ENCODE measurements around the gene TMPRSS6. TPM values are rescaled to one million over a fixed set of nuclear protein-coding genes. Genes with fewer than 3 reads are reported as not detected.
A peak's percentile ranks its signal among the peaks of the same experiment; 100 is the strongest.

TMPRSS6 gene
- polyA plus RNA-seq, 3 donors, result not detected

DNA sequence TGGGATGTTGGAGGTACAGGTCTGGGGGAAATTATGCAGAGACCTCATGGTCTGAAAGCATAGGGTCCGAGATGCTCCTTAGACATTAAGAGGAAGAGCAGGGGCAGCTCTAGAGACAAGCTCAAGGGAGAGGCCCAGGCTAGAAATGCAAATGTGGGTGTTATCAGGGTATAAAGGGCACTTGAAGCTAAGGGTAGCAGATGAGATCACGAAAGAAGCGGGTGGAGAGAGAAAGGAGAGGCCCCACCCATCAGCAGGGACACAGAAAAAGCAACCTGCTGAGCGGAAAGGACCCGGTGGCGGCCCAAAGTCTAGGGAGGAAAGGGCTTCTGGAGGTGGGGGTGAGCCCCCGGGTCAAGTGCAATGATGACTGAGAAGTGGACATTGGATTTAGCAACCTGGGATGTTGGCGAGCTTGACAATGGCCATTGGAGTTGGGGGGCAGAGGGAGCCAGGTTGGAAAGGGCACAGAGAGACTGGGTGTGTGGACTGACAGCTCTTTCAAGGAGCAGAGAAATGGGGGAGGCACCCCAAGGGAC is 8.9 kb downstream of the TMPRSS6 start:
- H3K4me1 Mint-ChIP-seq, result no peaks in the 10 kb centered on the region
- peak overlapping the region in 1 of 2 donors; percentile 51 for H3K4me3 Mint-ChIP-seq
- H3K27ac Mint-ChIP-seq, result peak overlapping the region in 1 of 7 donors; percentile 41
- H3K4me2 ChIP-seq (replicated peaks; ENCODE audit: extremely low read depth, low read length, poor library complexity, severe bottlenecking), result no peak overlapping the region
- DNase-seq, result no peak
- intact Hi-C loops (cut with micrococcal nuclease), result no loop called here
- no peaks in the 10 kb centered on the region for H3K9me3 ChIP-seq (replicated peaks in 1 of 2; ENCODE audit: control insufficient read depth in 1 of 2, insufficient read depth in 1 of 2, low read length in 2 of 2)
- WGBS (ENCODE audit: insufficient coverage), result 94% methylated on average over 7 of the region's 8 CpGs
- H3K4me1 ChIP-seq (ENCODE audit: control insufficient read depth in 1 of 2, insufficient read depth in 2 of 2, low read length in 2 of 2), result no peaks in the 10 kb centered on the region
- H3K36me3 ChIP-seq (replicated peaks in 1 of 2; ENCODE audit: control insufficient read depth in 1 of 2, insufficient read depth in 2 of 2, low read length in 2 of 2), result no peaks in the 10 kb centered on the region
- no peak overlapping the region for H2AFZ ChIP-seq (ENCODE audit: insufficient read depth, low read depth, low read length, poor library complexity, severe bottlenecking)
- H3K27me3 ChIP-seq (ENCODE audit: control insufficient read depth in 2 of 2, insufficient read depth in 2 of 2, low read length in 2 of 2), result peaks cover 0 to 2% of the 10 kb centered on the region in 2 donors
- no peak overlapping the region for H3K27ac ChIP-seq (ENCODE audit: low read depth in 1 of 2, low read length in 2 of 2)
- H4K20me1 ChIP-seq (ENCODE audit: insufficient read depth, low read length), result no peaks in the 10 kb centered on the region
- peaks cover 12 to 31% (median 19%) of the 10 kb centered on the region in 3 donors for H3K27me3 Mint-ChIP-seq (ENCODE audit: low read depth in 3 of 3)
- H3K9me3 Mint-ChIP-seq, result peaks cover 0 to 3% (median 0%) of the 10 kb centered on the region in 7 donors
- H3K79me2 ChIP-seq (ENCODE audit: insufficient read depth, low read length), result no peaks in the 10 kb centered on the region
- no peak overlapping the region for H3K4me3 ChIP-seq (replicated peaks in 1 of 3; ENCODE audit: low read depth in 2 of 3, low read length in 3 of 3)
- H3K9ac ChIP-seq (ENCODE audit: insufficient read depth, low read length, poor library complexity, severe bottlenecking), result no peak overlapping the region
- no peaks in the 10 kb centered on the region for H3K36me3 Mint-ChIP-seq
- TF ChIP-seq, protein P1, sequence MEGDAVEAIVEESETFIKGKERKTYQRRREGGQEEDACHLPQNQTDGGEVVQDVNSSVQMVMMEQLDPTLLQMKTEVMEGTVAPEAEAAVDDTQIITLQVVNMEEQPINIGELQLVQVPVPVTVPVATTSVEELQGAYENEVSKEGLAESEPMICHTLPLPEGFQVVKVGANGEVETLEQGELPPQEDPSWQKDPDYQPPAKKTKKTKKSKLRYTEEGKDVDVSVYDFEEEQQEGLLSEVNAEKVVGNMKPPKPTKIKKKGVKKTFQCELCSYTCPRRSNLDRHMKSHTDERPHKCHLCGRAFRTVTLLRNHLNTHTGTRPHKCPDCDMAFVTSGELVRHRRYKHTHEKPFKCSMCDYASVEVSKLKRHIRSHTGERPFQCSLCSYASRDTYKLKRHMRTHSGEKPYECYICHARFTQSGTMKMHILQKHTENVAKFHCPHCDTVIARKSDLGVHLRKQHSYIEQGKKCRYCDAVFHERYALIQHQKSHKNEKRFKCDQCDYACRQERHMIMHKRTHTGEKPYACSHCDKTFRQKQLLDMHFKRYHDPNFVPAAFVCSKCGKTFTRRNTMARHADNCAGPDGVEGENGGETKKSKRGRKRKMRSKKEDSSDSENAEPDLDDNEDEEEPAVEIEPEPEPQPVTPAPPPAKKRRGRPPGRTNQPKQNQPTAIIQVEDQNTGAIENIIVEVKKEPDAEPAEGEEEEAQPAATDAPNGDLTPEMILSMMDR (IDR thresholded peaks at IDR 0.05), result no peak

DNA sequence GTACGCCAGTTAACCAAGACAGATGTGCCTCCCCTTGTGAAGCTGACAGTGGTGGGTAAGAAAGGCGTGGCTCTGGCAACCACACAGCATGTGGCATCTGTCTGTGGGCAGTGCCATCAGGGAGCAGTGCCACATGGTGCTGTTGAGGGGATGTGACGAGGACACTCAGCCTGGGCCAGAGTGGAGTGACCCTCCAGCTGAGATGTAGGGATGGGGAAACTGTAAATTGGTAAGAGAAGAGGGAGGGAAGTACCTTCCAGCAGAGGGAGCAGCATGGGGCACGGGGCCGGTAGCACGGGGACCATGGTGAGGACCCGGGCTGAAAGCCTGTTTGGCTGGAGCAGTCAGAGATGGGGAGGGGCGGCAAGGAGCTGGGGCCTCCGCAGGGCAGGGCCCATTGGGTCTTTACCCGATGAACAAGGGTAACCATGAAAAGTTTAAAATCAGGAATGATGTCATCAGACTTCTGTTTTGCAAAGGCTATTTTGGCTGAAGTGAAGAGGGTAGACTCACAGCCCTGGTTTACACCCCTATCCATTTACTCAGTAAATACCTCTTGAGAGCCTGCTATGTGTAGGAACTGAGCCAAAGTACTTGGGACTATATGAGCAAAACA is 10.4 kb downstream of the TMPRSS6 start:
- Mint-ChIP-seq H3K27me3 (ENCODE audit: low read depth in 3 of 3) (peaks cover 7 to 38% (median 18%) of the 10 kb centered on the region in 3 donors), H3K27ac (peak overlapping the region in 1 of 7 donors; percentile 52), H3K36me3 (no peaks in the 10 kb centered on the region), H3K9me3 (peaks cover 0 to 3% (median 0%) of the 10 kb centered on the region in 7 donors), H3K4me1 (no peaks in the 10 kb centered on the region), H3K4me3 (no peak overlapping the region)
- intact Hi-C loops (cut with micrococcal nuclease), result no loop called here
- Histone ChIP-seq H3K27ac (ENCODE audit: low read depth in 1 of 2, low read length in 2 of 2) (no peak overlapping the region), H3K79me2 (ENCODE audit: insufficient read depth, low read length) (no peaks in the 10 kb centered on the region), H3K4me2 (replicated peaks; ENCODE audit: extremely low read depth, low read length, poor library complexity, severe bottlenecking) (no peak overlapping the region), H3K9ac (ENCODE audit: insufficient read depth, low read length, poor library complexity, severe bottlenecking) (no peak overlapping the region), H3K27me3 (ENCODE audit: control insufficient read depth in 2 of 2, insufficient read depth in 2 of 2, low read length in 2 of 2) (peaks cover 0 to 2% of the 10 kb centered on the region in 2 donors), H3K36me3 (replicated peaks in 1 of 2; ENCODE audit: control insufficient read depth in 1 of 2, insufficient read depth in 2 of 2, low read length in 2 of 2) (no peaks in the 10 kb centered on the region), H3K9me3 (replicated peaks in 1 of 2; ENCODE audit: control insufficient read depth in 1 of 2, insufficient read depth in 1 of 2, low read length in 2 of 2) (no peaks in the 10 kb centered on the region), H2AFZ (ENCODE audit: insufficient read depth, low read depth, low read length, poor library complexity, severe bottlenecking) (no peak overlapping the region), H4K20me1 (ENCODE audit: insufficient read depth, low read length) (no peaks in the 10 kb centered on the region), H3K4me1 (ENCODE audit: control insufficient read depth in 1 of 2, insufficient read depth in 2 of 2, low read length in 2 of 2) (no peaks in the 10 kb centered on the region), H3K4me3 (replicated peaks in 1 of 3; ENCODE audit: low read depth in 2 of 3, low read length in 3 of 3) (no peak overlapping the region)
- 51% methylated on average over 9 of the region's 10 CpGs for WGBS (ENCODE audit: insufficient coverage)
- no peak for DNase-seq
- TF ChIP-seq, protein P1 (IDR thresholded peaks at IDR 0.05), result no peak

Measured in CD14-positive monocyte (primary cell).